Pons (tissue), 1 donor: ENCODE measurements around the gene PEX19.

ENCODE experiments used
- DNase-seq: peaks from one replicate; pipeline ENCODE4 v3.0.0-alpha.2; 2016; ENCODE audit warnings: low spot score

PEX19 gene

DNA sequence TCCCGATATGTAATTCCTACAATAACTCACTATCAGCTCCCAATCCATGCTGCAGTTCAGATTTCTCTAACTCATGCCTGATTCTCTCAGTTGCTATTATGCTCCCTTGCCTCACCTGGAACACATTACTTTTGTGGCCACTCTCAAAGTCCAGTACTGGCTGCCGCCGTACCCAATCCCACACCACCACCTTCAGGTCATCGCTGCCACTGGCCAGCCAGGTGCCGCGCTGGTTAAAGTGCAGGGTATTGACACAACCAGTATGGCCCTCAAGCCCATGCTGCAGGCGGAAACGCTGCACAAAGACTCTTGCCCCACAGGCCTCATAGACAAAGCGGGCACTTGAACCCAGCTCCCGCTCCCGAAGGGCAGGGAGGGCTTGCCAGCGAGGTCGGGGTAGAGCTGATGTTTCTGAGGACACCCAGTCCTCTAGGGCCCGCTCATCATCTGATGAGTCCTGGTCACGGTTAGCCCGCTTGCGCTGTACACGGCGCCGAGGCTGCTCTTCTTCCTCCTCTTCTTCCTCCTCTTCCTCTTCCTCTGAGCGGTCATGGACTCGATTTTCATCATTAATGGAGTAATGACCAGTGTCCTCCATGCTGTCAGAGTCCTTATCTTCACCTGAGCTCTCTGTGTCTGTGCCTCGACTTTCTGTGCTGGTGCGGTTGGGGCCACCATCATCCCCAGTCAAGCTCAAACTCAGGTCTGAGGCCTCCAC lies 45.2 kb downstream of the PEX19 start:
- DNase-seq, result no peak

DNA sequence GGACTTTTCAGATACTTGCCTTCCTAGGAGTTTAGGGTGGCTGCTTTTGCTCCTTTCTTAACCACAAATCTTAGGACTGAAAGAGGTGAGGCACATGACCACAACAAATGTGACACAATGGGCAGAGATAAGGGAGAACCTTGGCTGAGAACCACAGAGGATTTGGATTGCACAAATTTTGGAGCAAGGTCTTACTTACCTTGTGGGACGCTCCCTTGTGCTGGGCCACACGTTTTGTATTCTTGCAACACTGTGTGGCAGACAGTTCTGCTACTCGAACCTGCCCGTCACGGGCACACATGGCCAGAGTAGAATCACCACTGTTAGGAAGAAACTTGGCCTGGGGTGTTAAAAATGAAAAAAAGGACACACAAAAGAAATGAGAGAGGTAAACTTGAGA lies 46.5 kb downstream of the PEX19 start:
- DNase-seq, result no peak

DNA sequence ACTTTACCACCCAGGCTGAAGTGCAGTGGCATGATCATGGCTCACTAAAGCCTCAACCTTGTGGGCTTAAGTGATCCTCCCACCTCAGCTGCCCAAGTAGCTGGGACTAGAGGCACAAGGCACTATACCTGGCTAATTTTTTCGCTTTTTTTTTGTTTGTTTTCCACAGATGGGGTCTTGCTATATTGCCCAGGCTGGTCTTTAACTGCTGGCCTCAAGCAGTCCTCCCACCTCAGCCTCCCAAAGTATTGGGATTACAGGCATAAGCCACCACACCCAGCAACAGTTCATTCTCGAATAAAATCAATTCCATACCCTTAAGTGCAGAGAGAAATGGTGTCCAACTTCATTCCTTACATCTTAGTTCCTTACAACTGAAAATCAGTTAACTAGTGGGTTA lies 47.4 kb downstream of the PEX19 start:
- DNase-seq, result no peak

DNA sequence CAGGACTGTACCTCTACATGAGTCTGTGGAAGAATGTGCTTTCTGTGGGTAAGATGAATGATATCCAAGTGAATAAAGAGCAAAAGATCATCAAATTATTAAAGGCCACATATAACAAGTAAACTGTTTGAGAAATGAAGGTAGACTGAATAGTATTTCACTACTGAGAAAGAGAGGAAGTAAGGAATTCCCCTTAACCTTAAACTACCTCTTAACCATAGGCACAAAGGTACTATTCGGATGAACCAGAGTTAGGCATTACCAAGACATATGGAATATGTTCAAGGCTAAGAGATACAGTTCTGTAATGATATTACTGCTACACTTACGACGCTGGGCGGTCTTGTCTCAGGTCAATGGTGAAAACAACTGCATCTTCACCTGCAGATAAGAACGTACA lies 48.1 kb downstream of the PEX19 start:
- DNase-seq, result no peak

DNA sequence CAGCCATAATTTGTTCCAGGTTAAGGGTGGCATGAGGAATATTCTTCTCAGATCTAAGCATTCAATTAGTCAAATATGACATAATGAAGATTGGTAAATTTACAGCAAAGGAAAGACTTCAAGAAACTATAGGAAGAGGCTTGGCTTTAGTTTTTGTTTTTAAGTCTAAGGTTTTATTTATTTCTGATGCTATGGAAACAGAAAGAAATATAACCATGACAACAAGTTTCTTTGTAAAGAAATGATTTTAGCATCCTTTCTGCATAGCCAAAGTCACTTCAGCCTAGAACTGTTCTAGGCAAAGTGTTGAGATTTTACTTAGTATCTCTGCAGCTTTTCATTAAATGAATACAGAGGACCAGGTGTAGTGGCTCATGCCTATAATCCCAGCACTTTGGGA lies 52.0 kb downstream of the PEX19 start:
- DNase-seq, result no peak

DNA sequence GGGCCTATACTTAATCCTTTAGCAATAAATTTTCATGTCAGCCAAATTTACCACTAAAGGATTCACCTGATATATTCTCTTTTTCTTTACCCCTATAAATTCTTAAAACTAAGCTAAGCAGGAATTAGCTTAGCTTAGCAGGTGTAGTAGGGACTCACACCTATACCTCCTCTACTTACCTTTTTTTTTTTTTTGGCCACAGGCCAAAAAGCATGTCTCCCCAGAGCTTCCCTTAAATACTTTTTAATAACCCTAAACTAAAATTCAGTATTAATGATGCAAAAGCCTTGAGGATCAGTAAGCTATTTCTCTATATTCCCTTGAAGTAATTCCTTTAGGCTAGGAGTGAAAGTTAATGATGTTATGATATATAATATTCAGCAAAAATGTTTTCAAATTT lies 56.5 kb downstream of the PEX19 start:
- no peak for DNase-seq

DNA sequence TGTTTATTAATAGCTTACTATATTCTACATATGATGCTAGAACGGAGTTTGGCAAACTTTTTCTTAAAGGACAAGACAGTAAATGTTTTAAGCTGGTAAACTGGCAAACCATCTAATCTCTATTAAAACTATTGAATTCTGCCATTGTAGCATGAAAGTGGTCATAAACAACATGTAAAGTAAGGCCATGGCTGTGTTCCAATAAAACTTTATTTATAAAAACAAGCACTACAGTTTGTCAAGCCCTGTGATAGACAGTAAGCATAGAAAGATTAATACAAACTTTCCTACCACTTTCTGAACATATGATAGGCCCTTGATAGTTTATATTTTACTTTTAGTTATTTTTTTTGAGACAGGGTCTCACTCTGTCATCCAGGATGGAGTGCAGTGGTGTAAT lies 57.4 kb downstream of the PEX19 start:
- no peak for DNase-seq

DNA sequence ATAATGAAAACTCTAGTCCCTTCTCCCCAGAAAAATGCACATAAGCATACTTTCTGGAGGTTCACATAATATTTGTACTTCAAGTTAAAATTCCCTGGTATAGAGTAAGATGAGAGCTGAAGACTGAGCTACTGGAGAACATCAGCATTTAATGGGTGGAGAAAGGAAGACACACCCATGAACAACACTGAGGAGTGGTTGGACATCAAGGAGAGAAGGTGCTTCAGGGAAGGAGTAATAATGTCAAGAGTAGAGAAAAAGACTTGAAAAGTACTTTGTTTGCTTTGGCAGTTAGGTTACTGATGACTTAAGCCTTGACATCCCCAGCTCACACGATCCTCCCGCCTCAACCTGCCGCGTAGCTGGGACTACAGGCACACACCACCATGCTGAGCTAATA lies 57.9 kb downstream of the PEX19 start:
- DNase-seq, result no peak
